ENCODE data around the gene C2CD3. TPM values are rescaled to one million over a fixed set of nuclear protein-coding genes. Genes with fewer than 3 reads are reported as not detected.
"Not testable (repeated sequence)": the region's sequence is repeated elsewhere in the genome, so short reads cannot be mapped to it uniquely, and the experiment has no call there.

Gene C2CD3
- total RNA-seq, 2 experiments from 2014 or later, result 23.9 to 28.0 TPM

- Mint-ChIP-seq H3K36me3 (ENCODE audit: low read depth) (peaks cover 4% of the 10 kb centered on the region), H3K4me3 (no peak overlapping the region)
- CTCF ChIA-PET, result interaction anchor here (0.5 to 2.1 kb wide), 11 partner anchors 10 to 181 kb away, joined by 3 to 8 read pairs (median 3); partner anchors contain the start of gene UCP3
Observed at GRCh38 chr11:73997120-73997770, 173.6 kb downstream of the C2CD3 start.

GRCh38 chr11:73996161-73996747 is 174.5 kb downstream of the C2CD3 start:
- ChIA-PET POLR2A (interaction anchor here (0.7 to 3.9 kb wide), 6 partner anchors 8 to 48 kb away, joined by 4 to 66 read pairs (median 14); partner anchors contain the start of genes UCP2 and UCP3), CTCF (interaction anchor here (0.6 to 2.1 kb wide), 6 partner anchors 9 to 22 kb away, joined by 3 to 11 read pairs (median 6); partner anchors contain the start of gene UCP3)
- intact Hi-C loops (cut with DNase I, micrococcal nuclease), result no loop called here
- Mint-ChIP-seq H3K36me3 (ENCODE audit: low read depth) (peaks cover 2% of the 10 kb centered on the region), H3K4me3 (peak overlapping the region; percentile 37), H3K4me1 (peaks cover 73% of the 10 kb centered on the region), H3K9me3 (ENCODE audit: low read depth) (no peaks in the 10 kb centered on the region), H3K27me3 (no peaks in the 10 kb centered on the region), H3K27ac (peak overlapping the region; percentile 92)
- DNase-seq, result no peak
- ATAC-seq, result no peak

More at GRCh38 chr11:73997120-73997770, 173.6 kb downstream of the C2CD3 start:
- ATAC-seq, result no peak
- no peak for DNase-seq
- peak overlapping the region; percentile 48 for H3K27ac Mint-ChIP-seq
- no peaks in the 10 kb centered on the region for H3K9me3 Mint-ChIP-seq (ENCODE audit: low read depth)
- POLR2A ChIA-PET, result interaction anchor here (1.5 kb wide), 1 partner anchor 14 kb away, joined by 4 read pairs; no protein-coding TSS in a partner anchor
- intact Hi-C loops (cut with DNase I, micrococcal nuclease), result no loop called here
- no peaks in the 10 kb centered on the region for H3K27me3 Mint-ChIP-seq
- peaks cover 63% of the 10 kb centered on the region for H3K4me1 Mint-ChIP-seq

GRCh38 chr11:73995731-73996130 is 175.1 kb downstream of the C2CD3 start:
- ChIA-PET POLR2A (interaction anchor here (0.6 to 3.9 kb wide), 11 partner anchors 9 to 175 kb away, joined by 3 to 66 read pairs (median 8); partner anchors contain the start of genes C2CD3, PPME1, UCP2 and UCP3), CTCF (interaction anchor here (1.0 to 2.1 kb wide), 9 partner anchors 9 to 189 kb away, joined by 3 to 13 read pairs (median 5); partner anchors contain the start of gene UCP3)
- peaks cover 75% of the 10 kb centered on the region for H3K4me1 Mint-ChIP-seq
- intact Hi-C loops (cut with DNase I, micrococcal nuclease), result loop anchor here (1.0 kb wide), 5 partner anchors 12 to 498 kb away; partner anchors contain the start of gene LIPT2 (in 1 of the 2)
- peak overlapping the region; percentile 37 for H3K4me3 Mint-ChIP-seq
- no peaks in the 10 kb centered on the region for H3K36me3 Mint-ChIP-seq (ENCODE audit: low read depth)
- peak; percentile 56 for DNase-seq
- no peaks in the 10 kb centered on the region for H3K27me3 Mint-ChIP-seq
- no peaks in the 10 kb centered on the region for H3K9me3 Mint-ChIP-seq (ENCODE audit: low read depth)
- peak overlapping the region; percentile 92 for H3K27ac Mint-ChIP-seq
- ATAC-seq, result peak; percentile 79

GRCh38 chr11:73995247-73995646 is 175.6 kb downstream of the C2CD3 start:
- peak overlapping the region; percentile 37 for H3K4me3 Mint-ChIP-seq
- intact Hi-C loops (cut with DNase I, micrococcal nuclease), result loop anchor here (1.0 kb wide), 5 partner anchors 12 to 498 kb away; partner anchors contain the start of gene LIPT2 (in 1 of the 2)
- ChIA-PET CTCF (interaction anchor here (1.0 to 2.1 kb wide), 11 partner anchors 9 to 189 kb away, joined by 3 to 13 read pairs (median 5); partner anchors contain the start of gene UCP2), POLR2A (interaction anchor here (0.6 to 3.9 kb wide), 13 partner anchors 9 to 176 kb away, joined by 3 to 66 read pairs (median 8); partner anchors contain the start of genes C2CD3, PPME1, UCP2 and UCP3)
- no peaks in the 10 kb centered on the region for H3K9me3 Mint-ChIP-seq (ENCODE audit: low read depth)
- no peaks in the 10 kb centered on the region for H3K36me3 Mint-ChIP-seq (ENCODE audit: low read depth)
- H3K27me3 Mint-ChIP-seq, result no peaks in the 10 kb centered on the region
- peak overlapping the region; percentile 92 for H3K27ac Mint-ChIP-seq
- DNase-seq, result no peak
- peaks cover 72% of the 10 kb centered on the region for H3K4me1 Mint-ChIP-seq
- peak; percentile 80 for ATAC-seq

GRCh38 chr11:73991471-73992006 is 179.3 kb downstream of the C2CD3 start:
- ChIA-PET POLR2A (no interaction called here), CTCF (interaction anchor here (0.6 to 0.7 kb wide), 3 partner anchors 9 to 19 kb away, joined by 3 read pairs; no protein-coding TSS in a partner anchor)
- ATAC-seq, result no peak
- Mint-ChIP-seq H3K9me3 (ENCODE audit: low read depth) (no peaks in the 10 kb centered on the region), H3K27ac (no peak overlapping the region), H3K4me3 (no peak overlapping the region), H3K27me3 (no peaks in the 10 kb centered on the region), H3K4me1 (peaks cover 45% of the 10 kb centered on the region), H3K36me3 (ENCODE audit: low read depth) (no peaks in the 10 kb centered on the region)
- intact Hi-C loops (cut with DNase I, micrococcal nuclease), result no loop called here
- DNase-seq, result no peak

- Mint-ChIP-seq H3K4me3 (no peak overlapping the region), H3K36me3 (ENCODE audit: low read depth) (no peaks in the 10 kb centered on the region), H3K9me3 (ENCODE audit: low read depth) (no peaks in the 10 kb centered on the region), H3K4me1 (peaks cover 41% of the 10 kb centered on the region), H3K27ac (peak overlapping the region; percentile 42), H3K27me3 (no peaks in the 10 kb centered on the region)
- POLR2A ChIA-PET, result no interaction called here
- ATAC-seq (no peak), DNase-seq (no peak)
- CTCF ChIA-PET, result interaction anchor here (0.9 to 1.2 kb wide), 3 partner anchors 14 to 79 kb away, joined by 3 to 5 read pairs (median 4); no protein-coding TSS in a partner anchor
- intact Hi-C loops (cut with DNase I, micrococcal nuclease), result no loop called here
Observed at GRCh38 chr11:73990730-73991129, 180.1 kb downstream of the C2CD3 start.

GRCh38 chr11:73989156-73989555 is 181.6 kb downstream of the C2CD3 start:
- intact Hi-C loops (cut with DNase I, micrococcal nuclease), result loop anchor here in 1 of 2 experiments (10.0 kb wide), 1 partner anchor 756 kb away; the partner anchor contains the start of gene RNF169
- CTCF ChIA-PET, result no interaction called here
- peaks cover 40% of the 10 kb centered on the region for H3K4me1 Mint-ChIP-seq

GRCh38 chr11:73988227-73988626 is 182.6 kb downstream of the C2CD3 start:
- ATAC-seq (no peak), DNase-seq (no peak)
- H3K36me3 Mint-ChIP-seq (ENCODE audit: low read depth), result no peaks in the 10 kb centered on the region
- H3K4me3 Mint-ChIP-seq, result no peak overlapping the region
- H3K27ac Mint-ChIP-seq, result no peak overlapping the region
- ChIA-PET CTCF (no interaction called here), POLR2A (no interaction called here)
- intact Hi-C loops (cut with DNase I, micrococcal nuclease), result loop anchor here in 1 of 2 experiments (10.0 kb wide), 1 partner anchor 757 kb away; the partner anchor contains the start of gene RNF169
- H3K27me3 Mint-ChIP-seq, result no peaks in the 10 kb centered on the region
- H3K4me1 Mint-ChIP-seq, result peaks cover 48% of the 10 kb centered on the region
- no peaks in the 10 kb centered on the region for H3K9me3 Mint-ChIP-seq (ENCODE audit: low read depth)

More at GRCh38 chr11:73989156-73989555, 181.6 kb downstream of the C2CD3 start:
- no peaks in the 10 kb centered on the region for H3K27me3 Mint-ChIP-seq
- POLR2A ChIA-PET, result no interaction called here
- ATAC-seq, result no peak
- no peak for DNase-seq
- H3K4me3 Mint-ChIP-seq, result no peak overlapping the region
- H3K9me3 Mint-ChIP-seq (ENCODE audit: low read depth), result no peaks in the 10 kb centered on the region
- no peaks in the 10 kb centered on the region for H3K36me3 Mint-ChIP-seq (ENCODE audit: low read depth)
- H3K27ac Mint-ChIP-seq, result no peak overlapping the region

GRCh38 chr11:73985661-73986060 is 185.1 kb downstream of the C2CD3 start:
- peaks cover 36% of the 10 kb centered on the region for H3K4me1 Mint-ChIP-seq
- not testable (repeated sequence) for H3K27ac Mint-ChIP-seq; H3K4me3 Mint-ChIP-seq; DNase-seq; H3K9me3 Mint-ChIP-seq (ENCODE audit: low read depth); H3K27me3 Mint-ChIP-seq; ATAC-seq
- intact Hi-C loops (cut with DNase I, micrococcal nuclease), result loop anchor here in 1 of 2 experiments (10.0 kb wide), 1 partner anchor 759 kb away; the partner anchor contains the start of gene RNF169
- peaks cover 18% of the 10 kb centered on the region for H3K36me3 Mint-ChIP-seq (ENCODE audit: low read depth)
- CTCF ChIA-PET, result interaction anchor here (0.7 kb wide), 1 partner anchor 22 kb away, joined by 3 read pairs; no protein-coding TSS in a partner anchor
- POLR2A ChIA-PET, result interaction anchor here (0.6 to 2.3 kb wide), 2 partner anchors 9 to 376 kb away, joined by 3 to 22 read pairs; no protein-coding TSS in a partner anchor

- DNase-seq (no peak), ATAC-seq (no peak)
- H3K4me1 Mint-ChIP-seq, result peaks cover 52% of the 10 kb centered on the region
- no peaks in the 10 kb centered on the region for H3K9me3 Mint-ChIP-seq (ENCODE audit: low read depth)
- H3K4me3 Mint-ChIP-seq, result peak overlapping the region; percentile 89
- H3K27ac Mint-ChIP-seq, result peak overlapping the region; percentile 96
- CTCF ChIA-PET, result interaction anchor here (0.6 to 1.2 kb wide), 8 partner anchors 11 to 404 kb away, joined by 3 to 5 read pairs (median 3); partner anchors contain the start of gene UCP3
- POLR2A ChIA-PET, result interaction anchor here (0.6 to 2.3 kb wide), 4 partner anchors 11 to 102 kb away, joined by 3 to 22 read pairs (median 6); no protein-coding TSS in a partner anchor
- peaks cover 33% of the 10 kb centered on the region for H3K36me3 Mint-ChIP-seq (ENCODE audit: low read depth)
- intact Hi-C loops (cut with DNase I, micrococcal nuclease), result loop anchor here (1.0 to 10.0 kb wide), 13 partner anchors 11 to 761 kb away; partner anchors contain the start of genes C2CD3 (in 2 of the 2), PPME1 (in 2 of the 2), LIPT2 (in 1 of the 2) and PGM2L1 (in 1 of the 2)
- H3K27me3 Mint-ChIP-seq, result no peaks in the 10 kb centered on the region
Observed at GRCh38 chr11:73983741-73984538, 186.9 kb downstream of the C2CD3 start.

All from activated CD4-positive, alpha-beta T cell treated with anti-CD3 and anti-CD28 coated beads for 36 hours (primary cell).